Islet of Langerhans (tissue), 1 donor: ENCODE measurements around the gene AKAP10.
"Not testable (repeated sequence)": the region's sequence is repeated elsewhere in the genome, so short reads cannot be mapped to it uniquely, and the experiment has no call there.

ENCODE experiments used
- FAIRE-seq: peaks from one replicate; lab custom pipeline; 2011; peaks lifted over from hg19 to GRCh38; lab: Jason Lieb, UNC

Gene AKAP10, protein sequence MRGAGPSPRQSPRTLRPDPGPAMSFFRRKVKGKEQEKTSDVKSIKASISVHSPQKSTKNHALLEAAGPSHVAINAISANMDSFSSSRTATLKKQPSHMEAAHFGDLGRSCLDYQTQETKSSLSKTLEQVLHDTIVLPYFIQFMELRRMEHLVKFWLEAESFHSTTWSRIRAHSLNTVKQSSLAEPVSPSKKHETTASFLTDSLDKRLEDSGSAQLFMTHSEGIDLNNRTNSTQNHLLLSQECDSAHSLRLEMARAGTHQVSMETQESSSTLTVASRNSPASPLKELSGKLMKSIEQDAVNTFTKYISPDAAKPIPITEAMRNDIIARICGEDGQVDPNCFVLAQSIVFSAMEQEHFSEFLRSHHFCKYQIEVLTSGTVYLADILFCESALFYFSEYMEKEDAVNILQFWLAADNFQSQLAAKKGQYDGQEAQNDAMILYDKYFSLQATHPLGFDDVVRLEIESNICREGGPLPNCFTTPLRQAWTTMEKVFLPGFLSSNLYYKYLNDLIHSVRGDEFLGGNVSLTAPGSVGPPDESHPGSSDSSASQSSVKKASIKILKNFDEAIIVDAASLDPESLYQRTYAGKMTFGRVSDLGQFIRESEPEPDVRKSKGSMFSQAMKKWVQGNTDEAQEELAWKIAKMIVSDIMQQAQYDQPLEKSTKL

DNA sequence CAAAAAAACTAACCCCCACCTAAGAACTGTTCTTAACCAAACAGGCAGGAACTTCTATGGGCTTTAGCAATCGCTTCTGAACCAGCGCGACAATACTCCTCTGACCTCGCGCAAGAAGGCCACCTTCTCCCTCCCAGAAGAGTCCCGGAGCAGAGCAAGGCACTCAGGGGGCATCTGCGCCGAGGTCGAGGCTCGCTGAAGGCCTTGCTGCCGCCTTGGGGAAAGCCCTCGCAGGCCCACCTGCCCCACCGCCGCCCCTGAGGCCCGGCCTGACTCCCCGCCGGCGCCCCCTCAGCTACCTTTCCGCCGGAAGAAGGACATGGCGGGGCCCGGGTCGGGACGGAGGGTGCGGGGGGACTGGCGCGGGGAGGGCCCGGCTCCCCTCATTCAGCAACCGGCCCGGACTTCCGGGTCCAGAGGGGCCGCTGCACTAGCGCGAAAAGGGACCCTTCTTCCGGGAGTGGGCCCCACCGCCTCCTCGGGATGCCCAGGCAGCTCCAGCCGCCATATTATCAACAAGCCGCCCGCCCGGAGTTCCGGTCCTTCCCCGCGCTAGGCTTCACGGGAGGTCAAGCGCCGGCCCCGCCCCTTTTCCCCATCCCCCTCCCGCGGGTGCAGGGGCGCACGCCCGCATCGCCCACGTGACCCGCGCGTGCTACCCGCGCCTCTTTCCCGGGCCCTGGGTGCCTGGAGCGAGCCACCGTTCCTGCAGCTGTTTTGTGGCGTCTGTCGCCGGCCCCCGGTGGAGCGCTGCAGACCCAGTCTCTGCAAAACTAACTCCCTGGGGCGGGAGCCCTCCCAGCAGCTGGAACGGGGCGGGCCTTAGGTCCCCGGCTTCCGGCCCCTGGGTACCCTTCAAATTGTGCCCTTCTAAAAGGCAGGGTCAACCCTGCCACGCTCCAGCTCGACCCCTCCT, at the start of gene AKAP10:
Gene AKAP10 (minus strand): TSS at position 536 of the 916 bp plus-strand sequence. CDS start 149 bp downstream, at position 387.
- no peak for FAIRE-seq

DNA sequence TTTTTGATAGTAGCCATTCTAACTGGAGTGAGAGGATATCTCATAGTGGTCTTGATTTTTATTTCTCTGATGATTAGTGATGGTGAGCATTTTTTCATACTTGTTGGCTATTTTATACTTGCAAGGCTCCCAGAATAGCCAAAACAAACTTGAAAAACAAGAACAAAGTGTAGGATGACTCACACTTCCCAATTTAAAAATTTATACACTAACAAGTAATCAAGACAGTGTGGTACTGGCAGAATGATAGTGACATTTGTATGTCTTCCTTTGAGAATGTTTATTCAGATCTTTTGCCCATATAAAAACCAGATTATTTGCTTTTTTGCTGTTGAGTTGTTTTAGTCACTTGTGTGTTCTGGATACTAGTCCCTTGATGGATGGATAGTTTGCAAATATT, 49.3 kb upstream of the AKAP10 start:
- no peak for FAIRE-seq

- FAIRE-seq: no peak
Measured at GRCh38 chr17:20022701-20023100, 45.1 kb upstream of the AKAP10 start.

- FAIRE-seq: not testable (repeated sequence)
Measured at GRCh38 chr17:20016475-20016992, 38.9 kb upstream of the AKAP10 start.

DNA sequence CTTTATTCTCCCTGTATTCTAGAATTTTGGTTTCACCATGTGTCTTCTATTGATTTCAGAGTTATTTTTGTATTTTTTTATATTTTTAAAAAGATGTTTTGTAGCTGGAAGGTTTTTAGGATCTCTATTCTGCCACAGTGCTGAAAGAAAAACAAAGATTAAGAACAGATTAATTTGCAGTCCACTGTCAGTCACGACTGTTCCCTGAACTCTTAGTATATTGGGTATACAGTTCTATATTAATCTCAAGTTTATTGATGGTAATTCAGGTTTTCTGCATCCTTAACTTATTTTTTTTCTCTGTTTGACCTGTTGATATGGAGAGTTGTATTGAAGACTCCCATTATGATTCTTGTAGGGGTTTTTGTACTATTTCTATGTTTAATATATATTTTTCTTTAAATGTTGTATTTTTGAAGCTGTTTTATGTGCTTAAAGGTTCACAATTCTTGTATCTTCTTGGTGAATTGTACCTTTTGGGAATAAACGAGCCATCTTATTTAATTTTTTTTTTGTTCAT, 34.4 kb upstream of the AKAP10 start:
- no peak for FAIRE-seq

- no peak for FAIRE-seq
Measured at GRCh38 chr17:20010936-20011335, 33.3 kb upstream of the AKAP10 start.

- FAIRE-seq: peak; percentile 43
Measured at GRCh38 chr17:20010099-20010863, 32.7 kb upstream of the AKAP10 start.

DNA sequence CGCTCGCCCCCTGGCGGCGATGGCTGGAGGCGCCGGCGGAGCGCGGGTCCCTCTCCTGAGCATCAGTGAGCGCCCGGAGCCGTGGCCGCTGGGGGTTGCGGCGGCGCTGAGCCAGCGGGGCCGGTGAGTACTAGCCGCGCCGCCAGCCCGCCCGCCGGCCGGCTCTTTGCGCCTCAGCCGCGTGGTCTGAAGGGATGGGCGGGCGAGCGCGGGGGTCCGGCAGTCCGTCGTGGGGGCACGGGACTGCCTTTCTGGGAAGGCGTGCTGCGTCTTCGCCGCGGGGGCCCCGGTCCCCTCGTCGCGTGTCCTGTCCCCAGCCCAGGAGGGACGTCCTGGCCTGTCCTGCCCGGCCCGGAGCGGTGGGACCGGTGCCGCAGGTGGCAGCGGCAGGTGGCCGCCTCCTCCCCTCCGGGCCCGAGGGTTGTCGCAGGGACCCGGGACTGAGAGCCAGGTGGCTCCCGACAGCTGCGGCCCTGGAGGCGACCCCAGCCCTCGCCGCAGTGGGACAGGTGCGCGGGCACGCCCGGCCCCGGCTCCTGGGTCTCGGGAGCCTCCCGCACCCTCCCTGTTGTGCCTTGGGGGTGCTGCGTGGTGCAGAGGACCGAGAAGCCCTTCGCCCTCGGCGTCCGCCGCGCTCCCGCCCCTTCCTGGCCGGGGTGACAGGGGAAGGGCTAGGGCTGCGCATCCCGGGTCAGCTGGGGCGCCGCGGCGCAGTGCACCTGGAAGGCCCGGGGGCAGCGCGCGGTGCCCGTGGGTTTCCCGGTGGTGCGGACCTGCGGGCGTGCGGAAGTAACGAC, 31.9 kb upstream of the AKAP10 start, which contains the start of gene SPECC1:
Gene SPECC1 (plus strand): TSS at position 58 of the 797 bp plus-strand sequence. CDS start 87,293 bp downstream, outside the sequence.
- no peak for FAIRE-seq

DNA sequence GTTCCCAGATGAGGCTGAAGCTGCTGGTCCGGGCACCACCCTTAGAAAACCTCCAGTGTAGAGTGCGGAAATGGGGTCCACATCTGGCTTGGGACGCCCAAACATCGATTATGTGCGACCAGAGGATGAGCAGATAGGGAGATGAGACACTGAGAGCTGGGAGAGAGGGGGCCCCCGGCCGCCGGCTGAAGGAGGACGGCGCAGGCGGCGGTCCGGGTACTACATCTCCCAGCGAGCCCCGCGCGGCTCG, 31.3 kb upstream of the AKAP10 start:
- no peak for FAIRE-seq

DNA sequence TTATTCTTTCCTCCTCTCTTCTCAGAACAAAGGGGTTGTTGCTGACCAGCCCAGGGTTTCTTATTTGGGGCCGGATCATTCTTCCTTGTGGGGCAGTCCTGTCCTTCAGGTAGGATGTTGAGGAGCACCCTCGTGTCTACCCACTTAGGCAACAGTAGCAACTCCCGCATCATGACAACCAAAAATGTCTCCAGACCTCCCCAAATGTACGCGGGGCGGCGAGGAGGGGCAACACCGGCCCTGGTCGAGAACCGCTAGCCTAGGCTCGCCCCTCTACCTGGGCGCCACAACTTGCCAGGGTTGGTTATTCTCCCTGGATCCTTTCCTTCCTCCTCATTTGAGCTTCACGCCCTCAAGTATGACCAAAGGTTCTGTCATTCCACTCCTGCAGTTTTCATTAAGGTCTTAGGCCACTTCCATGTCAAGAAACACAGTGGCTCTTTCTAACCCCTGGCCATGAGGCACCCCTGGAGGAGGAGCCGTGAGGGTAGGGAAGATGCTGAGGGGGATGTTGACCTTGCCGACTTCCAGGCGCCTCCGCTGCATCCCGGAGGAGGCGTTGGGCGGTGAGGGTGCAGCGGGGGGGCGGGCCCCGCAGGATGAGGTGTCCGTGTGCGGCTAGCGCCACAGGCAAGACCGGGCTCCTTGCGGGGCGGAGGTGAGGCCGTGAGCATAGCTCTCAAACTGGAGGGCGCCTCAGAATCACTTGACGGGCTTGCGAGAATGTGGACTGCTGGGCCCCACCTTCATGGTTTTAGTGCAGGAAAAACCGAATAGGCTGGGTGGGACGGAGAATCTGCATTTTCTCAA, 30.8 kb upstream of the AKAP10 start:
- no peak for FAIRE-seq

GRCh38 chr17:19996502-19996901, 18.9 kb upstream of the AKAP10 start:
- no peak for FAIRE-seq

DNA sequence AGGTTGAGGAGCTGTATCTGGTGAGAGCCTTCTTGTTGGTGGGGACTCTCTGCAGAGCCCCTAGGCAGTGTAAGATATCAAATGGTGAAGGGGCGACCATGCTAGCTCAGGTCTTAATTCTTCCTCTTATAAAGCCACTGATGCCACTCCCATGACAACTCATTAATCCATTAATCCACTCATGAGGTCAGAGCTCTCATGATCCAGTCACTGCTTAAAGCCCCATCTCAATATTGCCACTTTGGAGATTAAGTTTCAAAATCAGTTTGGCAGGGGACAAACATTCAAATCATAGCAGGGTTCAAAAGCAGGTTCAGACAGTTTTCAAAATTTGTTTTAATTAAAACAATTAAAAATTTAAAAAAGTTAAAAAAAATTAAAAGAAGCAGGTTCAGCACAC, 18.5 kb upstream of the AKAP10 start:
- no peak for FAIRE-seq

DNA sequence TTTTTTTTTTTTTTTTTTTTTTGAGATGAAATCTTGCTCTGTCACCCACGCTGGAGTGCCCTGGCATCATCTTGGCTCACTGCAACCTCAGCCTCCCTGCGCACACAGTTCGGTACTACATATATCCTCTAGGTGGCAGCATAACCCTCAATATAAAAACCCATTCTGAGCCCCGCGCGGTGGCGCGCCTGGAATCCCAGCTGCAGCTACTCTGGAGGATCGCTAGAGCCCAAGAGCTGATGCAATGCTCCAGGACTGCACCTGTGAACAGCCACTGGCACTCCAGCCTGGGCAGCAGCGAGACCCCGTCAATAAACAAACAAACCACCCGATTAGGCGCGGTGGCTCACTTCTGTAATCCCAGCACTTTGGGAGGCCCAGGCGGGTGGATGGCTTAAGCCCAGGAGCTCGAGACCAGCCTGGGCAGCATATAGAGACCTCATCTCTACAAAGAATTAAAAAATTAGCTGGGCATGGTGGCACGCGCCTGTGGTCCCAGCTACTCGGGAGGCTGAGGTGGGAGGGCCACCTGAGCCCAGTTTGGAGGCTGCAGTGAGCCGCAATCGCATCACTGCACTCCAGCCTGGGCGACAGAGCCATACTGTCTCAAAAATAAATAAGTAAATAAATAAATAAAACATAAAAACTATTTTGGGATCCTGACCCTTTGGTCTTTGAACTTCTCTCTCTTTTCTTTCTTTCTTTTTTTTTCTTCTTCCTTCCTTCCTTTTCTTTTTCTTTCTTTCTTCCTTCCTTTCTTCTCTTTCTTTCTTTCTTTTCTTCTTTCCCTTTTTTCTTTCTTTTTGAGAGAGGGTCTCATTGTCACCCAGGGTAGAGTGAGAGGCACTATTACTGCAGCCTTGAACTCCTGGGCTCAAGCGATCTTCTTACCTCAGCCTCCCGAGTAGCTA, 15.4 kb upstream of the AKAP10 start:
- peak; percentile 81 for FAIRE-seq

- no peak for FAIRE-seq
Measured at GRCh38 chr17:19991252-19991885, 13.7 kb upstream of the AKAP10 start.

DNA sequence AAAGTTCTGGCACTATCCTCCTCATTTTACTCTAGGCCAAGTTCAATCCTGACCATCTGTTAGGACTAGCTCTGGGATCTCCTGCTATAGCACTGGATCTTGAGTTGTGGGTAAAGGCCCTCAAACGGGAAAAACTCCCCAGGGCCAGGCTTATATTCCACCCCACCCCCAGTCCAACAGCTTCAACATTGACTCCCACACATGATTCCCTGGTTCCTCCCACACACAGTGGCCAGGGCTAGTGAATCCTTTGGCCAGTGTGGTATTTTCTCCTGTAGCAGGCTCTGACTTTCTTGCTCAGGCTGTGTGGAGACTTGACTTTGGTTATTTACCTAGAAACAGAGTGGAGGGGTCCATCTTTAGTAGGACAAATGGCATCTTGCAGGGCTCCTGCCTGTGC, 10.3 kb upstream of the AKAP10 start:
- no peak for FAIRE-seq

DNA sequence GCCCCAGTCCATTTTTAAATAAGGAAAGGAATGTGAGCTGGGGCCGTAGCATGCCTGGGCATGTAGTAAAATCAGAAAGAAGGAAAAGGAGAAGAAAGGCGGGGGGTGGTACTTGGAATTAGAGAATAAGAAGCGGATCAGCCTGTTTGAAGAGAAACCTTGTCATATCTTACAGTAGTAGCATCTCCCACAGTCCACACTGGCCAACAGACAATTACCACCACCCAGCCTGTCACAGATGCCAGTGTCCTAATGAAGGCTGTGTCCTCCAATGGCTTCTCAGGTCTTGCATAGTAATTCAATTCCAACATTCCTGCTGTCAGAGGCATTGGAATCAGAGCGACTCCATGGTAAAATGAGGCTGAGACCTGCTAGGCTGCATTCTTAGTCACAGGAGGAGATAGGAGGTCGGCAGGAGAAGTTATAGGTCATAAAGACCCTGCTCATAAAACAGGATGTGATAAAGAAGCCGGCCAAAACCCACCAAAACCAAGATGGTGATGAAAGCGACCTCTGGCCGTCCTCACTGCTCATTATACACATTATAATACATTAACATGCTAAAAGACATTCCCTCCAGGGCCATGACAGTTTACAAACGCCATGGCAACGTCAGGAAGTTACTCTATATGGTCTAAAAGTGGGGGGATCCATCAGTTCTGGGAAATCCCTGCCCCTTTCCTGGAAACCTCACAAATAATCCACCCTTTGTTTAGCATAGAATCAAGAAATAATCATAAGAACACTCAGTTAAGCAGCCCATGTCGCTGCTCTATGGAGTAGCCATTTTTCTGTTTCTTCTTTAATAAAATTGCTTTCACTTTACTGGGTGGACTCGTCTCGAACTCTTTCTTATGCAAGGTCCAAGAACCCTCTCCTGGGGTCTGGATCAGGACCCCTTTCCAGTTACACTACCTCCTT, 9.6 kb upstream of the AKAP10 start:
- FAIRE-seq: no peak
